ENCODE results near the gene IDH1.

DNA sequence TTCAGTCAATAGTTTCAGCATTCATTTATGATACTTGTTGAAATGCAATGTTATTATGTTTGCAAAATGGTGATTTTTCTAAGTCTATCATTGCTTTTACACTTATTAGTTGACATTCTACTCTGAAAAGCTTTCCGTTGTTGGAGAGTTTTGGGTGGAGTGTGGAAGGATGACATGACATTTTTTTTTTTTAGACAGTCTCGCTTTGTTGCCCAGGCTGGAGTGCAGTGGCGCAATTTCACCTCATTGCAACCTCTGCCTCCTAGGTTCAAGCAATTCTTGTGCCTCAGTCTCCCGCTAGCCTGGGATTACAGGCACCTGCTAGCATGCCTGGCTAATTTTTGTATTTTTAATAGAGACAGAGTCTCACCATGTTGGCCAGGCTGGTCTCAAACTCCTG lies 41.0 kb upstream of the IDH1 start:
- TF ChIP-seq CTCF (IDR thresholded peaks at IDR 0.05) = no peak
- TF ChIP-seq POLR2A (IDR thresholded peaks at IDR 0.05) = no peak

Measured in tibial nerve (tissue), 3 donors.